GM23338 (cell line): ENCODE measurements around the gene DUSP9.
"Not testable (repeated sequence)": the region's sequence is repeated elsewhere in the genome, so short reads cannot be mapped to it uniquely, and the experiment has no call there.

Experiments used
- EZH2 ChIP-seq: fragments of 200-600 bp; sonication (generic); IDR thresholded peaks from one replicate; pipeline ENCODE4 v1.8.0; 2017; ENCODE audit warnings: antibody characterized with exemption, mild to moderate bottlenecking, low read depth; ENCODE audit not compliant: unreplicated experiment
- EZH2phosphoT487 ChIP-seq: fragments of 200-600 bp; sonication (generic); IDR thresholded peaks from one replicate; pipeline ENCODE4 v1.8.1; 2018; ENCODE audit warnings: antibody characterized with exemption; ENCODE audit not compliant: unreplicated experiment
- JUNB ChIP-seq: IDR thresholded peaks from one replicate; pipeline ENCODE4 v1.6.1; 2016; ENCODE audit warnings: antibody characterized with exemption; ENCODE audit not compliant: unreplicated experiment
- NANOG ChIP-seq: IDR thresholded peaks from 2 replicates; pipeline ENCODE4 v1.6.1; 2016; ENCODE audit warnings: antibody characterized with exemption, borderline replicate concordance
- POLR2AphosphoS5 ChIP-seq: IDR thresholded peaks from 2 replicates; pipeline ENCODE4 v1.6.1; 2016; ENCODE audit warnings: antibody characterized with exemption, low read depth
- STAT1 ChIP-seq: IDR thresholded peaks from one replicate; pipeline ENCODE4 v1.6.1; 2016; ENCODE audit warnings: antibody characterized with exemption; ENCODE audit not compliant: unreplicated experiment
- ZNF114 ChIP-seq: fragments of 250-450 bp; sonication (Bioruptor Pico); IDR thresholded peaks from 2 replicates; pipeline ENCODE4 v1.5.0; 2020; ENCODE audit warnings: mild to moderate bottlenecking, moderate library complexity
- TF ChIP-seq, protein P1 (sequence below), 2 experiments: fragments of 200-600 bp in 1 of 2; sonication (generic) in 1 of 2; conservative IDR thresholded peaks; 2 replicates each; pipeline versions ENCODE4 v1.5.1 to v1.6.1; 2016 to 2017; ENCODE audit warnings: antibody characterized with exemption in 2 of 2, low read depth in 2 of 2, mild to moderate bottlenecking in 2 of 2, moderate library complexity in 1 of 2
- TF ChIP-seq, protein P2 (sequence below): IDR thresholded peaks from one replicate; pipeline ENCODE4 v1.6.1; 2018; ENCODE audit warnings: antibody characterized with exemption; ENCODE audit not compliant: unreplicated experiment
- TF ChIP-seq, protein P3 (sequence below): IDR thresholded peaks from 2 replicates; pipeline ENCODE4 v1.6.1; 2016; ENCODE audit warnings: antibody characterized with exemption

GRCh38 chrX:153694256-153694655, 47.3 kb downstream of the DUSP9 start:
- not testable (repeated sequence) for TF ChIP-seq EZH2; POLR2AphosphoS5; NANOG; JUNB; STAT1; EZH2phosphoT487; ZNF114 (CRISPR knock-in tag)
- TF ChIP-seq, protein P1, sequence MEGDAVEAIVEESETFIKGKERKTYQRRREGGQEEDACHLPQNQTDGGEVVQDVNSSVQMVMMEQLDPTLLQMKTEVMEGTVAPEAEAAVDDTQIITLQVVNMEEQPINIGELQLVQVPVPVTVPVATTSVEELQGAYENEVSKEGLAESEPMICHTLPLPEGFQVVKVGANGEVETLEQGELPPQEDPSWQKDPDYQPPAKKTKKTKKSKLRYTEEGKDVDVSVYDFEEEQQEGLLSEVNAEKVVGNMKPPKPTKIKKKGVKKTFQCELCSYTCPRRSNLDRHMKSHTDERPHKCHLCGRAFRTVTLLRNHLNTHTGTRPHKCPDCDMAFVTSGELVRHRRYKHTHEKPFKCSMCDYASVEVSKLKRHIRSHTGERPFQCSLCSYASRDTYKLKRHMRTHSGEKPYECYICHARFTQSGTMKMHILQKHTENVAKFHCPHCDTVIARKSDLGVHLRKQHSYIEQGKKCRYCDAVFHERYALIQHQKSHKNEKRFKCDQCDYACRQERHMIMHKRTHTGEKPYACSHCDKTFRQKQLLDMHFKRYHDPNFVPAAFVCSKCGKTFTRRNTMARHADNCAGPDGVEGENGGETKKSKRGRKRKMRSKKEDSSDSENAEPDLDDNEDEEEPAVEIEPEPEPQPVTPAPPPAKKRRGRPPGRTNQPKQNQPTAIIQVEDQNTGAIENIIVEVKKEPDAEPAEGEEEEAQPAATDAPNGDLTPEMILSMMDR (conservative IDR thresholded peaks at IDR 0.05; ENCODE audit: low read depth in 2 of 2), result not testable (repeated sequence)
- TF ChIP-seq, protein P2, sequence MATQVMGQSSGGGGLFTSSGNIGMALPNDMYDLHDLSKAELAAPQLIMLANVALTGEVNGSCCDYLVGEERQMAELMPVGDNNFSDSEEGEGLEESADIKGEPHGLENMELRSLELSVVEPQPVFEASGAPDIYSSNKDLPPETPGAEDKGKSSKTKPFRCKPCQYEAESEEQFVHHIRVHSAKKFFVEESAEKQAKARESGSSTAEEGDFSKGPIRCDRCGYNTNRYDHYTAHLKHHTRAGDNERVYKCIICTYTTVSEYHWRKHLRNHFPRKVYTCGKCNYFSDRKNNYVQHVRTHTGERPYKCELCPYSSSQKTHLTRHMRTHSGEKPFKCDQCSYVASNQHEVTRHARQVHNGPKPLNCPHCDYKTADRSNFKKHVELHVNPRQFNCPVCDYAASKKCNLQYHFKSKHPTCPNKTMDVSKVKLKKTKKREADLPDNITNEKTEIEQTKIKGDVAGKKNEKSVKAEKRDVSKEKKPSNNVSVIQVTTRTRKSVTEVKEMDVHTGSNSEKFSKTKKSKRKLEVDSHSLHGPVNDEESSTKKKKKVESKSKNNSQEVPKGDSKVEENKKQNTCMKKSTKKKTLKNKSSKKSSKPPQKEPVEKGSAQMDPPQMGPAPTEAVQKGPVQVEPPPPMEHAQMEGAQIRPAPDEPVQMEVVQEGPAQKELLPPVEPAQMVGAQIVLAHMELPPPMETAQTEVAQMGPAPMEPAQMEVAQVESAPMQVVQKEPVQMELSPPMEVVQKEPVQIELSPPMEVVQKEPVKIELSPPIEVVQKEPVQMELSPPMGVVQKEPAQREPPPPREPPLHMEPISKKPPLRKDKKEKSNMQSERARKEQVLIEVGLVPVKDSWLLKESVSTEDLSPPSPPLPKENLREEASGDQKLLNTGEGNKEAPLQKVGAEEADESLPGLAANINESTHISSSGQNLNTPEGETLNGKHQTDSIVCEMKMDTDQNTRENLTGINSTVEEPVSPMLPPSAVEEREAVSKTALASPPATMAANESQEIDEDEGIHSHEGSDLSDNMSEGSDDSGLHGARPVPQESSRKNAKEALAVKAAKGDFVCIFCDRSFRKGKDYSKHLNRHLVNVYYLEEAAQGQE, result not testable (repeated sequence)
- TF ChIP-seq, protein P3, sequence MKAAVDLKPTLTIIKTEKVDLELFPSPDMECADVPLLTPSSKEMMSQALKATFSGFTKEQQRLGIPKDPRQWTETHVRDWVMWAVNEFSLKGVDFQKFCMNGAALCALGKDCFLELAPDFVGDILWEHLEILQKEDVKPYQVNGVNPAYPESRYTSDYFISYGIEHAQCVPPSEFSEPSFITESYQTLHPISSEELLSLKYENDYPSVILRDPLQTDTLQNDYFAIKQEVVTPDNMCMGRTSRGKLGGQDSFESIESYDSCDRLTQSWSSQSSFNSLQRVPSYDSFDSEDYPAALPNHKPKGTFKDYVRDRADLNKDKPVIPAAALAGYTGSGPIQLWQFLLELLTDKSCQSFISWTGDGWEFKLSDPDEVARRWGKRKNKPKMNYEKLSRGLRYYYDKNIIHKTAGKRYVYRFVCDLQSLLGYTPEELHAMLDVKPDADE, result not testable (repeated sequence)
